GM19239 (cell line): Measurements from ENCODE around the gene CRCP.
"Not testable (repeated sequence)": the region's sequence is repeated elsewhere in the genome, so short reads cannot be mapped to it uniquely, and the experiment has no call there.

Experiments used
- DNase-seq: peaks from one replicate; pipeline ENCODE4 v3.0.0; 2011; ENCODE audit warnings: low spot score; ENCODE audit not compliant: insufficient read length
- FAIRE-seq: peaks from 2 replicates; lab custom pipeline; 2011; peaks lifted over from hg19 to GRCh38; lab: Jason Lieb, UNC

Gene CRCP

GRCh38 chr7:66114743-66115649 lies at the start of gene CRCP:
TSS of gene CRCP (plus strand) at chr7:66114847. CDS start at chr7:66114963, 116 bp downstream.
- DNase-seq (peak; percentile 85), FAIRE-seq (peak; percentile 89)

- no peak for FAIRE-seq
- no peak for DNase-seq
These were observed 44.9 kb upstream of the CRCP start for GRCh38 chr7:66069732-66070131.

- FAIRE-seq (no peak), DNase-seq (no peak)
These were observed 44.4 kb upstream of the CRCP start for GRCh38 chr7:66070222-66070621.

- not testable (repeated sequence) for DNase-seq
These were observed 42.4 kb upstream of the CRCP start for GRCh38 chr7:66072208-66072607.

GRCh38 chr7:66075590-66076461 lies 38.8 kb upstream of the CRCP start, which contains the start of gene ASL:
TSS of gene ASL (plus strand) at chr7:66075819. CDS start at chr7:66076082, 263 bp downstream.
- DNase-seq (peak; percentile 99), FAIRE-seq (peak; percentile 93)

More at GRCh38 chr7:66072208-66072607, 42.4 kb upstream of the CRCP start:
- peak; percentile 39 for FAIRE-seq

GRCh38 chr7:66076462-66077329 lies 38.0 kb upstream of the CRCP start:
- DNase-seq (no peak), FAIRE-seq (no peak)

- FAIRE-seq (no peak), DNase-seq (no peak)
These were observed 36.6 kb upstream of the CRCP start for GRCh38 chr7:66078067-66078466.

- FAIRE-seq, result no peak
- no peak for DNase-seq
These were observed 32.6 kb upstream of the CRCP start for GRCh38 chr7:66082083-66082482.

GRCh38 chr7:66082886-66083415 lies 31.7 kb upstream of the CRCP start:
- FAIRE-seq (no peak), DNase-seq (no peak)

- FAIRE-seq (no peak), DNase-seq (no peak)
These were observed 31.0 kb upstream of the CRCP start for GRCh38 chr7:66083677-66084076.

GRCh38 chr7:66088861-66089838 lies 25.5 kb upstream of the CRCP start:
- DNase-seq (no peak), FAIRE-seq (no peak)

- FAIRE-seq (no peak), DNase-seq (no peak)
These were observed 22.0 kb upstream of the CRCP start for GRCh38 chr7:66092654-66093053.

GRCh38 chr7:66095010-66095409 lies 19.6 kb upstream of the CRCP start:
- DNase-seq (no peak), FAIRE-seq (no peak)

GRCh38 chr7:66099232-66099550 lies 15.5 kb upstream of the CRCP start:
- FAIRE-seq (no peak), DNase-seq (no peak)

- peak; percentile 54 for FAIRE-seq
- DNase-seq, result no peak
These were observed 14.9 kb upstream of the CRCP start for GRCh38 chr7:66099551-66100407.

GRCh38 chr7:66100408-66101050 lies 14.1 kb upstream of the CRCP start:
- no peak for DNase-seq
- FAIRE-seq, result no peak

- not testable (repeated sequence) for FAIRE-seq, DNase-seq
These were observed 12.5 kb upstream of the CRCP start for GRCh38 chr7:66102168-66102567.
